Ectodermal cell (in vitro differentiated cells): ENCODE results near the gene RTN4RL1.

ENCODE experiments used
- H3K27ac ChIP-seq: 2 replicates; pipeline ENCODE4 v1.7.0; 2013; ENCODE audit warnings: mild to moderate bottlenecking, low read depth, low read length; ENCODE audit not compliant: insufficient read depth, poor library complexity, severe bottlenecking
- H3K27me3 ChIP-seq: 2 replicates; pipeline ENCODE4 v1.7.0; 2013; ENCODE audit warnings: mild to moderate bottlenecking, low read length; ENCODE audit not compliant: insufficient read depth, control insufficient read depth, poor library complexity, severe bottlenecking
- H3K36me3 ChIP-seq: one replicate; pipeline ENCODE4 v1.7.0; 2013; ENCODE audit warnings: low read length; ENCODE audit not compliant: control insufficient read depth, insufficient read depth
- H3K4me1 ChIP-seq: one replicate; pipeline ENCODE4 v1.7.0; 2013; ENCODE audit warnings: low read length; ENCODE audit not compliant: control insufficient read depth, insufficient read depth
- H3K4me3 ChIP-seq: 2 replicates; pipeline ENCODE4 v1.7.0; 2013; ENCODE audit warnings: low read depth, low read length, control low read depth; ENCODE audit not compliant: insufficient read depth
- H3K9me3 ChIP-seq: 2 replicates; pipeline ENCODE4 v1.7.0; 2013; ENCODE audit warnings: mild to moderate bottlenecking, low read length, moderate library complexity; ENCODE audit not compliant: control insufficient read depth
- WGBS, 2 experiments: methylation state at CpG; one replicate each; pipeline ENCODE4 v1.1.7; 2013; ENCODE audit warnings: missing lambda C conversion rate in 2 of 2; 5-methylcytosine and 5-hydroxymethylcytosine counted together

The RTN4RL1 gene

GRCh38 chr17:2065949-2066400 is 40.8 kb upstream of the RTN4RL1 start:
- peaks cover 4% of the 10 kb centered on the region for H3K27me3 ChIP-seq
- peaks cover 4% of the 10 kb centered on the region for H3K4me1 ChIP-seq
- peaks cover 12% of the 10 kb centered on the region for H3K36me3 ChIP-seq
- H3K4me3 ChIP-seq: no peak overlapping the region
- 94 to 96% methylated on average over 10 of the region's 10 CpGs for WGBS, 2 experiments
- H3K27ac ChIP-seq: no peak overlapping the region
- H3K9me3 ChIP-seq: no peaks in the 10 kb centered on the region

DNA sequence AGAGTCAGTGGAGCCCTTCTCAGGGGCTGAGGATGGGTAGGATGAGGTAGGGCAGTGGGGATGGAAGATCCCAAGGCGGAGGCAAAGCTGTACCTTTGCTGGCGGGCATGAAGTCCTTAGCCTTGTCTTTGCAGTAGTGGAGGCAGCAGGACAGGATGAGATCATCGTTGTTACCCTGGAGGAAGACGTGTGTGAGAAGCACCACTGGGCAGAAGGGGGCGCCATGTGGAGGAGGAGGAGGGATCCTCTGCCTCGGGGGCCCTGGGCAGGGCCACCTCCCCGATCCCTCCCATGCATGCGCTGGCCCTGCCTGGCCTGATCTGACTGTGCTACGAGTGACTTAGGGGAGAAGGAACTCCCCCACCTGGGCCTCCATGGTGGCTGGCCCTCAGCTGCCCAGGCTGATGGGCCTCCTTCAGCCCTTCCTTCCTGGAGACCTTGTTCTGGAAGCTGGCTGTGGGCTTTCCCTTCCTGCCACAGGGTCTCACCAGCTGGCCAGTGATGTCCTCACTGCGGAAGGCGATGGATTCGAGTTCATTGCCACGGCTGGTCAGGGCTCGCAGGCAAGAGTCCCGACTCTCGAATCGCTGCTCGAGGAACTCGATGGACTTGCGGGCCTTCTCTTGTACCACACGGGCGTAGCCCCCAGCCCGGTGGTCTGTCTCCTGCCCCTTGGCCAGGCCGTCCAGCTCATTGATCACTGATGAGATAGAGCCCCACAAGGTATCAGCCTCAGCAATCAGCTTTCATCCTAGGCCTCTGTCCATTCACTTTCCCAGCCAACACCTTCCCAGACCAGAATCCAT is 40.0 kb upstream of the RTN4RL1 start:
- Histone ChIP-seq H3K27me3 (peaks cover 11% of the 10 kb centered on the region), H3K36me3 (peaks cover 12% of the 10 kb centered on the region), H3K4me1 (peaks cover 4% of the 10 kb centered on the region), H3K4me3 (no peak overlapping the region), H3K9me3 (no peaks in the 10 kb centered on the region), H3K27ac (no peak overlapping the region)
- WGBS, 2 experiments: 88% methylated on average over 24 of the region's 24 CpGs

GRCh38 chr17:2064520-2064971 is 39.4 kb upstream of the RTN4RL1 start:
- peaks cover 18% of the 10 kb centered on the region for H3K27me3 ChIP-seq
- no peaks in the 10 kb centered on the region for H3K9me3 ChIP-seq
- H3K36me3 ChIP-seq: peaks cover 12% of the 10 kb centered on the region
- H3K27ac ChIP-seq: no peak overlapping the region
- 93 to 94% methylated on average over 6 of the region's 6 CpGs for WGBS, 2 experiments
- peaks cover 4% of the 10 kb centered on the region for H3K4me1 ChIP-seq
- no peak overlapping the region for H3K4me3 ChIP-seq

- Histone ChIP-seq H3K27me3 (peaks cover 22% of the 10 kb centered on the region), H3K27ac (no peak overlapping the region), H3K4me3 (no peak overlapping the region), H3K4me1 (peaks cover 4% of the 10 kb centered on the region), H3K9me3 (no peaks in the 10 kb centered on the region), H3K36me3 (peaks cover 12% of the 10 kb centered on the region)
- WGBS, 2 experiments: 82 to 83% methylated on average over 5 of the region's 5 CpGs
Observed at GRCh38 chr17:2064147-2064489, 39.0 kb upstream of the RTN4RL1 start.

DNA sequence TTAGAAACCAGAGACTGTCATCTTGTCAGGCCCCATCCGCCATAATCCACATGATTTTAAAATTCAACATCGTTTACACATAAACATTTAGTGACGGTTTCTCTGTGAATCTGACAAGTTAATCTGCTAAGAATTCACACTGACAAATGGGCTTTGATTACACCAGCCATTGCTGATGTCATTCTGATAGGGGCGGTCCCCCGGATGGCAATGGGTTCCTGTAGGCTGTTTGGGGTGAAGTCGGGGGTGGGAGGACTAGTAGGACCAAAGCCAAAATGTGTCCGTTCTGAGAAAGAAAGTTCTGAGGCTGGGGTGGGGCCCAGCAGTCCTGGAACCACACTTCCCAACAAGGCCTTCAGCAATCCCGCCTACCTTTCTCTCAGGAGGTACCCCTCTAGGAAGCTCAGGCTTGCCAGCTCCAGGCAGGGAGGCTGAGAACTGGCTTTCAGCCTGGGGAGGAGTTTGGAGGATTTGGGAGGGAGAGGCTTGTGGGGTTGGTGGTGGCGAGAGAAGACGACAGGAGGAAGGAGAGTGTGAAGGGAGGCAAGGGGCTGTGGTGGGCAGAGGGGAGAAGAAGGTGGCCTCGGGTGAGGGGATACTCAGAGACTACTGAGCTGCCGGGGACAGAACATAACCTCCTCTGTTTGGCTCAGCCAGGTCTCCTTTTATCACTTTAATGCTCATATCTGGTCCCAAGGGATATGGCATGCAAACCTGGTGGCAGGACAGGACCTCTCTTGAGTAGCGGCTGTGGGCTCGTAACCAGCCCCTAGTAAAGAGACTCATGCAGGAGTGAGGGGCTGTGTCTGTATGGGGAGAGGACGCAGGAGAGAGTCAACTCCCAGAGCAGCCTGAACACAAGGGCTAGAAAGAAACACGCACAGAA is 38.4 kb upstream of the RTN4RL1 start:
- Histone ChIP-seq H3K36me3 (peaks cover 12% of the 10 kb centered on the region), H3K4me3 (no peak overlapping the region), H3K9me3 (no peaks in the 10 kb centered on the region), H3K27ac (no peak overlapping the region), H3K27me3 (peaks cover 28% of the 10 kb centered on the region), H3K4me1 (peaks cover 4% of the 10 kb centered on the region)
- 89 to 90% methylated on average over 16 of the region's 16 CpGs for whole genome bisulfite sequencing, 2 experiments

DNA sequence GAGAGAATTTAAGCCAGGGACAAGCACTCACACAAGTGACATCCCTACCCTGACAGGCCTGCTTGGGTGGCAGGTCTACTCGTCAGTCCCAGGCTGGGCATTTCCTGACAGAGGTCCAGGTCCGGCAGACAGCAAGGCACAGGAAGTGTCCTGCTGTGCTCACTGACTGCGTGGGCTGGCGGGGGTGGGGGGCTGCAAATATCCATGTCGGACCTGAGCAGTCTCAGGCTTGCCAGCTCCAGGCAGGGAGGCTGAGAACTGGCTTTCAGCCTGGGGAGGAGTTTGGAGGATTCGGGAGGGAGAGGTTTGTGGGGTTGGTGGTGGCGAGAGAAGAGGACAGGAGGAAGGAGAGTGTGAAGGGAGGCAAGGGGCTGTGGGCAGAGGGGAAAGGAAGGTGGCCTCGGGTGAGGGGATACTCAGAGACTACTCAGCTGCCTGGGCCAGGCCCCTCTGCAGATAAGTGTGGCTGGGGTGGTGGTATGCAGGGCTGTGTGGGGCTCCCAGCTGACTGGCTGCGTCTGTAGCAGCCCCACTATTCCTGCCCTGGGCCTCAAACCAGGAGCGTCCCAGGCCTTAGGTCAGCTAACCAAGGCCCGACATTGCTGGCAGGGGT is 37.5 kb upstream of the RTN4RL1 start:
- Histone ChIP-seq H3K4me1 (peaks cover 4% of the 10 kb centered on the region), H3K36me3 (peaks cover 12% of the 10 kb centered on the region), H3K27ac (no peak overlapping the region), H3K9me3 (no peaks in the 10 kb centered on the region), H3K4me3 (no peak overlapping the region), H3K27me3 (peaks cover 37% of the 10 kb centered on the region)
- WGBS, 2 experiments: 55 to 57% methylated on average over 11 of the region's 11 CpGs

GRCh38 chr17:2061441-2061958 is 36.4 kb upstream of the RTN4RL1 start:
- Histone ChIP-seq H3K9me3 (no peaks in the 10 kb centered on the region), H3K27ac (no peak overlapping the region), H3K4me3 (no peak overlapping the region), H3K36me3 (peaks cover 12% of the 10 kb centered on the region), H3K4me1 (peaks cover 4% of the 10 kb centered on the region), H3K27me3 (peaks cover 48% of the 10 kb centered on the region)
- WGBS, 2 experiments: 91 to 93% methylated on average over 17 of the region's 17 CpGs

- peaks cover 10% of the 10 kb centered on the region for H3K36me3 ChIP-seq
- peaks cover 55% of the 10 kb centered on the region for H3K27me3 ChIP-seq
- H3K27ac ChIP-seq: no peak overlapping the region
- peaks cover 7% of the 10 kb centered on the region for H3K4me1 ChIP-seq
- H3K4me3 ChIP-seq: no peak overlapping the region
- WGBS, 2 experiments: 94 to 95% methylated on average over 21 of the region's 21 CpGs
- no peaks in the 10 kb centered on the region for H3K9me3 ChIP-seq
Observed at GRCh38 chr17:2060681-2061440, 35.7 kb upstream of the RTN4RL1 start.

DNA sequence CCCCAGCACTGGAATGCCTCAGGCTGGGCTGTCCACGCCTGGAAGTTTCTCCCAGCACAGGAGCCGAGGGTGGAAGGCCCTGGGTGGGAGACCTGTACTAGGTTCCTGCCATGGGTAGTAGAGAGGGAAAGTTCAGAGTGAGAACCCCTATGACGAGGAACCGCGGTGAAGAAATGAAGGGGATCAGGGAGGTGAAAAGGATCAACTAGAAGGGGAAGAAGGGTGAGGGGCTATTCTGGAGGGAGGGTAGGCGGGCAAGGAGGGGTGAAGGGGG is 35.2 kb upstream of the RTN4RL1 start:
- H3K27ac ChIP-seq: no peak overlapping the region
- peaks cover 8% of the 10 kb centered on the region for H3K36me3 ChIP-seq
- 93% methylated on average over 6 of the region's 6 CpGs for WGBS, 2 experiments
- H3K9me3 ChIP-seq: no peaks in the 10 kb centered on the region
- peaks cover 60% of the 10 kb centered on the region for H3K27me3 ChIP-seq
- peaks cover 7% of the 10 kb centered on the region for H3K4me1 ChIP-seq
- no peak overlapping the region for H3K4me3 ChIP-seq
